Endothelial cell of umbilical vein (primary cell): ENCODE measurements around the gene ENAH. TPM values are rescaled to one million over a fixed set of nuclear protein-coding genes. Genes with fewer than 3 reads are reported as not detected.
A peak's percentile ranks its signal among the peaks of the same experiment; 100 is the strongest.
"Not testable (repeated sequence)": the region's sequence is repeated elsewhere in the genome, so short reads cannot be mapped to it uniquely, and the experiment has no call there.

Experiments used
- BruUV-seq: library from RNA; stranded (reverse); fragments of 400-500 nt; replicated peaks from 2 replicates; lab custom pipeline; 2021; lab: Mats Ljungman, UMichigan
- CTCF ChIA-PET: fragments of 300-600, 350-600 bp; sonication (Branson Sonifier 250); formaldehyde crosslinking; loops from one replicate; lab custom pipeline; 2021; ENCODE audit warnings: antibody characterized with exemption, inconsistent platforms; lab: Charles Lee
- POLR2A ChIA-PET: fragments of 300-600, 350-600 bp; sonication (Branson Sonifier 250); formaldehyde crosslinking; loops from one replicate; lab custom pipeline; 2021; ENCODE audit warnings: antibody characterized with exemption, inconsistent platforms; lab: Charles Lee
- DNase-seq: peaks from one replicate; pipeline ENCODE4 v3.0.0-alpha.2; 2011; ENCODE audit warnings: low read depth, low spot score
- FAIRE-seq: peaks from 2 replicates; lab custom pipeline; 2011; peaks lifted over from hg19 to GRCh38; lab: Jason Lieb, UNC
- H2AFZ ChIP-seq: 2 replicates; pipeline ENCODE4 v1.6.0; 2012; ENCODE audit warnings: low read depth, low read length, control low read depth, inconsistent platforms
- H3K27ac ChIP-seq: 2 replicates; pipeline ENCODE4 v1.5.1; 2011; ENCODE audit warnings: low read depth, mild to moderate bottlenecking, control low read depth, low read length, moderate library complexity; ENCODE audit not compliant: insufficient read depth
- H3K27me3 ChIP-seq, 2 experiments: 2 replicates each; pipeline versions ENCODE4 v1.6.0 to v1.6.1; 2011; ENCODE audit warnings: low read length in 2 of 2, mixed read lengths in 1 of 2; ENCODE audit not compliant: control insufficient read depth in 2 of 2, insufficient read depth in 2 of 2
- H3K36me3 ChIP-seq, 2 experiments: 2 replicates in 1 of 2; 3 replicates in 1 of 2; pipeline ENCODE4 v1.5.1; 2011; ENCODE audit warnings: low read length in 2 of 2, mild to moderate bottlenecking in 1 of 2, moderate library complexity in 1 of 2; ENCODE audit not compliant: control insufficient read depth in 2 of 2, insufficient read depth in 2 of 2; ENCODE audit errors: extremely low read depth in 1 of 2
- H3K4me1 ChIP-seq: 3 replicates; pipeline ENCODE4 v1.5.1; 2011; ENCODE audit warnings: mild to moderate bottlenecking, low read length; ENCODE audit not compliant: control insufficient read depth, insufficient read depth; ENCODE audit errors: extremely low read depth
- H3K4me2 ChIP-seq: 2 replicates; pipeline ENCODE4 v1.6.1; 2011; ENCODE audit warnings: low read length, control low read depth, mixed read lengths; ENCODE audit not compliant: insufficient read depth
- H3K4me3 ChIP-seq, 3 experiments: fragments of 200-600 bp in 1 of 3; sonication (generic), shearing (Covaris generic) in 1 of 3; replicated peaks in 1 of 3; 2 replicates each; pipeline ENCODE4 v1.5.1; 2011 to 2016; ENCODE audit warnings: control low read depth in 3 of 3, low read length in 3 of 3, mild to moderate bottlenecking in 2 of 3, inconsistent platforms in 1 of 3, low read depth in 1 of 3, moderate library complexity in 1 of 3; ENCODE audit not compliant: insufficient read depth in 1 of 3
- H3K79me2 ChIP-seq: 2 replicates; pipeline ENCODE4 v1.6.0; 2012; ENCODE audit warnings: low read length, inconsistent platforms; ENCODE audit not compliant: control insufficient read depth, insufficient read depth
- H3K9ac ChIP-seq: replicated peaks from 2 replicates; pipeline ENCODE3; 2011; ENCODE audit warnings: low read length, control low read depth; ENCODE audit not compliant: insufficient read depth; ENCODE audit errors: extremely low read depth
- H3K9me1 ChIP-seq: replicated peaks from 3 replicates; pipeline ENCODE4 v1.6.0; 2011; ENCODE audit warnings: mild to moderate bottlenecking, low read length; ENCODE audit not compliant: control insufficient read depth, insufficient read depth; ENCODE audit errors: extremely low read depth
- H3K9me3 ChIP-seq: replicated peaks from 2 replicates; pipeline ENCODE4 v1.5.1; 2012; ENCODE audit warnings: low read length, inconsistent platforms; ENCODE audit not compliant: control insufficient read depth, insufficient read depth
- H4K20me1 ChIP-seq: replicated peaks from 2 replicates; pipeline ENCODE3; 2011; ENCODE audit warnings: mild to moderate bottlenecking, low read length; ENCODE audit not compliant: control insufficient read depth, insufficient read depth; ENCODE audit errors: extremely low read depth
- EZH2 ChIP-seq: IDR thresholded peaks from 2 replicates; pipeline ENCODE4 v1.6.1; 2012; ENCODE audit warnings: borderline replicate concordance, low read depth, mild to moderate bottlenecking, moderate library complexity, low read length, inconsistent platforms; ENCODE audit not compliant: severe bottlenecking
- FOS ChIP-seq: IDR thresholded peaks from 2 replicates; pipeline ENCODE4 v1.6.1; 2011; ENCODE audit warnings: mild to moderate bottlenecking, low read length, moderate library complexity, borderline replicate concordance; ENCODE audit not compliant: insufficient read depth
- GATA2 ChIP-seq: IDR thresholded peaks from 2 replicates; pipeline ENCODE4 v1.7.0; 2011; ENCODE audit warnings: low read depth, mild to moderate bottlenecking, moderate library complexity, mixed read lengths, low read length; ENCODE audit not compliant: insufficient read length, insufficient read depth
- JUN ChIP-seq: IDR thresholded peaks from 2 replicates; pipeline ENCODE4 v1.6.1; 2011; ENCODE audit warnings: borderline replicate concordance, low read depth; ENCODE audit not compliant: insufficient read length, insufficient read depth
- MAX ChIP-seq: IDR thresholded peaks from 2 replicates; pipeline ENCODE4 v1.6.1; 2011; ENCODE audit not compliant: insufficient read depth, insufficient read length
- MYC ChIP-seq: IDR thresholded peaks from one replicate; pipeline ENCODE4 v1.6.1; 2011; ENCODE audit warnings: mild to moderate bottlenecking, low read depth, low read length
- POLR2A ChIP-seq: IDR thresholded peaks from 2 replicates; pipeline ENCODE4 v1.6.1; 2012; ENCODE audit warnings: low read depth, mild to moderate bottlenecking, control low read depth, low read length
- POLR2AphosphoS5 ChIP-seq: IDR thresholded peaks from 2 replicates; pipeline ENCODE4 v1.6.1; 2012; ENCODE audit warnings: low read depth, mild to moderate bottlenecking, control low read depth, low read length, moderate library complexity; ENCODE audit not compliant: insufficient read depth
- dilution Hi-C: fragments of 300-500 bp; cut with MboI; formaldehyde crosslinking; loops from one replicate; pipeline ENCODE4 v1.15.0; 2019; ENCODE audit warnings: low sequenced_read_pairs; ENCODE audit not compliant: extremely low pct_ligation_motif_present
- intact Hi-C: fragments of 100-400 bp; cut with micrococcal nuclease; formaldehyde crosslinking; loops from one replicate; pipeline ENCODE4 v1.10.0; 2022
- polyA plus RNA-seq, 4 experiments: library from polyadenylated mRNA; depleted of rRNA in 3 of 4; stranded (reverse) in 3 of 4; unstranded in 1 of 4; fragments of >200 nt; gene quantifications; 2 replicates each; pipeline versions ENCODE4 v1.2.1 to v1.2.3, GENCODE V29; 2011 to 2012; ENCODE audit warnings: missing spikeins in 1 of 4
- total RNA-seq: library from RNA; stranded (reverse); gene quantifications from 2 replicates; pipeline ENCODE4 v1.2.3, GENCODE V29; 2021
- TF ChIP-seq, protein P1 (sequence below), 2 donors: IDR thresholded peaks; 1 replicate in 1 of 2; 2 replicates in 1 of 2; pipeline ENCODE4 v1.5.1; 2011; ENCODE audit warnings: low read length in 2 of 2, mild to moderate bottlenecking in 2 of 2, moderate library complexity in 2 of 2, control low read depth in 1 of 2, inconsistent platforms in 1 of 2, low read depth in 1 of 2; ENCODE audit not compliant: insufficient read depth in 1 of 2; ENCODE audit errors: extremely low read depth in 1 of 2

ENAH gene
- total and polyA plus RNA-seq, 2 donors (not counting 3 experiments of a cell fraction or from before 2014, with no cell fraction given): 19.9 to 95.6 TPM

GRCh38 chr1:225694151-225694603 lies 41.3 kb upstream of the ENAH start:
- Histone ChIP-seq H3K4me1 (peaks cover 12% of the 10 kb centered on the region), H3K9me1 (no peaks in the 10 kb centered on the region), H3K4me2 (peak overlapping the region; percentile 65), H4K20me1 (no peaks in the 10 kb centered on the region), H3K79me2 (no peaks in the 10 kb centered on the region), H3K27ac (peak overlapping the region; percentile 93), H3K9ac (no peak overlapping the region), H3K27me3 (no peaks in the 10 kb centered on the region), H3K9me3 (no peaks in the 10 kb centered on the region), H3K36me3 (no peaks in the 10 kb centered on the region), H2AFZ (peak overlapping the region; percentile 76), H3K4me3 (no peak overlapping the region)
- peak; percentile 89 for DNase-seq
- CTCF ChIA-PET: interaction anchor here (1.1 to 1.9 kb wide), 3 partner anchors 28 to 78 kb away, joined by 3 to 7 read pairs (median 5); no protein-coding TSS in a partner anchor
- dilution Hi-C loops (no loop called here), intact Hi-C loops (loop anchor here (2.0 kb wide), 2 partner anchors 39 to 53 kb away; no protein-coding TSS in a partner anchor)
- FAIRE-seq: peak; percentile 94
- TF ChIP-seq MYC: no peak
- TF ChIP-seq FOS: no peak
- TF ChIP-seq EZH2: no peak
- TF ChIP-seq JUN: peak; percentile 50
- peak; percentile 99 for TF ChIP-seq GATA2
- no peak for TF ChIP-seq MAX
- peak; percentile 66 for TF ChIP-seq POLR2AphosphoS5
- TF ChIP-seq POLR2A: no peak
- TF ChIP-seq, protein P1, sequence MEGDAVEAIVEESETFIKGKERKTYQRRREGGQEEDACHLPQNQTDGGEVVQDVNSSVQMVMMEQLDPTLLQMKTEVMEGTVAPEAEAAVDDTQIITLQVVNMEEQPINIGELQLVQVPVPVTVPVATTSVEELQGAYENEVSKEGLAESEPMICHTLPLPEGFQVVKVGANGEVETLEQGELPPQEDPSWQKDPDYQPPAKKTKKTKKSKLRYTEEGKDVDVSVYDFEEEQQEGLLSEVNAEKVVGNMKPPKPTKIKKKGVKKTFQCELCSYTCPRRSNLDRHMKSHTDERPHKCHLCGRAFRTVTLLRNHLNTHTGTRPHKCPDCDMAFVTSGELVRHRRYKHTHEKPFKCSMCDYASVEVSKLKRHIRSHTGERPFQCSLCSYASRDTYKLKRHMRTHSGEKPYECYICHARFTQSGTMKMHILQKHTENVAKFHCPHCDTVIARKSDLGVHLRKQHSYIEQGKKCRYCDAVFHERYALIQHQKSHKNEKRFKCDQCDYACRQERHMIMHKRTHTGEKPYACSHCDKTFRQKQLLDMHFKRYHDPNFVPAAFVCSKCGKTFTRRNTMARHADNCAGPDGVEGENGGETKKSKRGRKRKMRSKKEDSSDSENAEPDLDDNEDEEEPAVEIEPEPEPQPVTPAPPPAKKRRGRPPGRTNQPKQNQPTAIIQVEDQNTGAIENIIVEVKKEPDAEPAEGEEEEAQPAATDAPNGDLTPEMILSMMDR (IDR thresholded peaks at IDR 0.05; ENCODE audit: extremely low read depth in 1 of 2, insufficient read depth in 1 of 2, low read depth in 1 of 2, low read length in 2 of 2): no peak
- no TSS peak for BruUV-seq
- POLR2A ChIA-PET: interaction anchor here (0.6 to 0.8 kb wide), 2 partner anchors 39 to 274 kb away, joined by 4 read pairs; no protein-coding TSS in a partner anchor

- CTCF ChIA-PET: interaction anchor here (1.1 to 1.9 kb wide), 3 partner anchors 27 to 79 kb away, joined by 3 to 7 read pairs (median 5); no protein-coding TSS in a partner anchor
- intact Hi-C loops: loop anchor here (2.0 kb wide), 2 partner anchors 39 to 53 kb away; no protein-coding TSS in a partner anchor
These were observed 40.8 kb upstream of the ENAH start for GRCh38 chr1:225693697-225694096.

More at GRCh38 chr1:225693697-225694096, 40.8 kb upstream of the ENAH start:
- FAIRE-seq, DNase-seq, H2AFZ ChIP-seq, H3K79me2 ChIP-seq, H3K27ac ChIP-seq, H4K20me1 ChIP-seq, H3K9me1 ChIP-seq, H3K9me3 ChIP-seq, H3K27me3 ChIP-seq, H3K4me3 ChIP-seq, H3K9ac ChIP-seq, H3K4me2 ChIP-seq, dilution Hi-C loops, BruUV-seq, H3K36me3 ChIP-seq: not testable (repeated sequence)
- peaks cover 10% of the 10 kb centered on the region for H3K4me1 ChIP-seq
- POLR2A ChIA-PET: interaction anchor here (0.6 to 0.8 kb wide), 2 partner anchors 38 to 274 kb away, joined by 4 read pairs; no protein-coding TSS in a partner anchor
